Loucy (cell line): ENCODE measurements around the gene MRPS15.

ENCODE experiments used
- EZH2phosphoT487 ChIP-seq: fragments of 200-600 bp; IDR thresholded peaks from 2 replicates; pipeline ENCODE4 v1.6.1; 2018; ENCODE audit warnings: antibody characterized with exemption, mild to moderate bottlenecking, moderate library complexity, borderline replicate concordance
- TF ChIP-seq, protein P1 (sequence below): fragments of 200-600 bp; sonication (generic); conservative IDR thresholded peaks from 2 replicates; pipeline ENCODE4 v1.5.1; 2014; ENCODE audit warnings: mild to moderate bottlenecking, antibody characterized with exemption, low read length

DNA sequence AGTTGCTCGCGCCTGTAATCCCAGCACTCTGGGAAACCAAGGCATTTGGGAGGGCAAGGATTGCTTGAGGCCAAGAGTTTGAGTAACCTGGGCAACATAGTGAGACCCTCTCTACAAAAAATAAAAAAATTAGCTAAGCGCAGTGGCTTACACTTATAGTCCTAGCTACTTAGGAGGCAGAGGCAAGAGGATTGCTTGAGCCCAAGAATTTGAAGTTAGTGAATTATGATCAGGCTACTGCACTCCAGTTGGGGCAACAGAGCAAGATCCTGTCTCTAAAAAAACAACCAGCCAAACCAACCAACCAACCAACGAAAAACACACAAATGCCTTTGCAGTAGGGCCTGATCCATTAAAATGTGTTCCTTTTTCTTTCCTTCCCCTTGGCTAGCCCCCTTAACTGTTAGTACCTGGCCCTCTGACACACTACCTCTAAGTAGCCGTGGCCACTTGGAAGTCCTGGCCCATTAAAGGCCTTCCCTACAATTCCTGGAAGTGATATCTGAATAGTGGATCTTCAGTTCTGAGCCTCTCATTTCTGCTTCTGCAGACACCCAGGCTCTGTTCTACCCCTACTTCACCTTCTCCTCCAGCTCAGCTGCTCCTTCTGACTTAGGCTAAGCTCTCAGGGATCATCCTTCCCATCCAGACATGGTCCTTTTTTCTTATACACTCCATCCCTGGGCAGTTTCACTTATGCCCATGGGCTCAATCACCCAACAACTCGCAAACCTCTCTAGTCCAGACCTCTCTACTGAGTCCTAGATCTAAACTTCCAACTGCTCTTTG lies 10.4 kb downstream of the MRPS15 start:
- TF ChIP-seq, protein P1, sequence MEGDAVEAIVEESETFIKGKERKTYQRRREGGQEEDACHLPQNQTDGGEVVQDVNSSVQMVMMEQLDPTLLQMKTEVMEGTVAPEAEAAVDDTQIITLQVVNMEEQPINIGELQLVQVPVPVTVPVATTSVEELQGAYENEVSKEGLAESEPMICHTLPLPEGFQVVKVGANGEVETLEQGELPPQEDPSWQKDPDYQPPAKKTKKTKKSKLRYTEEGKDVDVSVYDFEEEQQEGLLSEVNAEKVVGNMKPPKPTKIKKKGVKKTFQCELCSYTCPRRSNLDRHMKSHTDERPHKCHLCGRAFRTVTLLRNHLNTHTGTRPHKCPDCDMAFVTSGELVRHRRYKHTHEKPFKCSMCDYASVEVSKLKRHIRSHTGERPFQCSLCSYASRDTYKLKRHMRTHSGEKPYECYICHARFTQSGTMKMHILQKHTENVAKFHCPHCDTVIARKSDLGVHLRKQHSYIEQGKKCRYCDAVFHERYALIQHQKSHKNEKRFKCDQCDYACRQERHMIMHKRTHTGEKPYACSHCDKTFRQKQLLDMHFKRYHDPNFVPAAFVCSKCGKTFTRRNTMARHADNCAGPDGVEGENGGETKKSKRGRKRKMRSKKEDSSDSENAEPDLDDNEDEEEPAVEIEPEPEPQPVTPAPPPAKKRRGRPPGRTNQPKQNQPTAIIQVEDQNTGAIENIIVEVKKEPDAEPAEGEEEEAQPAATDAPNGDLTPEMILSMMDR = no peak
- TF ChIP-seq EZH2phosphoT487 = no peak
